GM06990 (cell line): Measurements from ENCODE around the gene SLC41A2.

ENCODE experiments used
- DNase-seq: peaks from one replicate; pipeline ENCODE4 v3.0.0-alpha.2; 2011; ENCODE audit not compliant: insufficient read length; ENCODE audit errors: extremely low read depth
- H3K27me3 ChIP-seq: replicated peaks from 2 replicates; pipeline ENCODE4 v1.6.0; 2011; ENCODE audit warnings: low read length; ENCODE audit not compliant: control insufficient read depth, insufficient read depth
- H3K36me3 ChIP-seq: 2 replicates; pipeline ENCODE4 v1.5.1; 2011; ENCODE audit warnings: low read length; ENCODE audit not compliant: control insufficient read depth, insufficient read depth
- H3K4me3 ChIP-seq: replicated peaks from 2 replicates; pipeline ENCODE4 v1.5.1; 2011; ENCODE audit warnings: low read depth, mild to moderate bottlenecking, control low read depth, low read length
- TF ChIP-seq, protein P1 (sequence below): IDR thresholded peaks from 2 replicates; pipeline ENCODE4 v1.5.1; 2011; ENCODE audit warnings: low read length, control low read depth, mild to moderate bottlenecking, inconsistent platforms; ENCODE audit not compliant: insufficient read depth, poor library complexity, severe bottlenecking

SLC41A2 gene

DNA sequence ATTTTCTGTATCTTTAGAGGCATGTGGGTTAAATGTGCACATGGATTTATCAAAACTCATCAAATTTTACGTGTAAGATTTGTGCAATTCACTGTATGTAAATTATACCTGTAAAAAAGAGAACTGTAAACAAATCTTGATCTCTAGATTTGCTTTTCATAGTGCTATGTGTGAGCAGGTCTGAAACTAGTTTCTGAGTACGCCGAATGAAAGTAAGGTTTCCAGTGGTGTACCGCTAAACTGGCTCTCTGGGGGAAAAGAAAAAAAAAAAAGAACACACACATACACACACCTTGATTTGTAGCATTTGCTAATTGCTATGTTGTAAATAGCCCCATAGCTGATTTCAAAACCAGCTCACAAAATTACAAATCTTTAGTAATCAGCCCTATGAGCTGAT, 8.6 kb upstream of the SLC41A2 start:
- Histone ChIP-seq H3K36me3 (no peaks in the 10 kb centered on the region), H3K27me3 (no peaks in the 10 kb centered on the region), H3K4me3 (no peak overlapping the region; the same call in 1 of the 2 replicates)
- TF ChIP-seq, protein P1, sequence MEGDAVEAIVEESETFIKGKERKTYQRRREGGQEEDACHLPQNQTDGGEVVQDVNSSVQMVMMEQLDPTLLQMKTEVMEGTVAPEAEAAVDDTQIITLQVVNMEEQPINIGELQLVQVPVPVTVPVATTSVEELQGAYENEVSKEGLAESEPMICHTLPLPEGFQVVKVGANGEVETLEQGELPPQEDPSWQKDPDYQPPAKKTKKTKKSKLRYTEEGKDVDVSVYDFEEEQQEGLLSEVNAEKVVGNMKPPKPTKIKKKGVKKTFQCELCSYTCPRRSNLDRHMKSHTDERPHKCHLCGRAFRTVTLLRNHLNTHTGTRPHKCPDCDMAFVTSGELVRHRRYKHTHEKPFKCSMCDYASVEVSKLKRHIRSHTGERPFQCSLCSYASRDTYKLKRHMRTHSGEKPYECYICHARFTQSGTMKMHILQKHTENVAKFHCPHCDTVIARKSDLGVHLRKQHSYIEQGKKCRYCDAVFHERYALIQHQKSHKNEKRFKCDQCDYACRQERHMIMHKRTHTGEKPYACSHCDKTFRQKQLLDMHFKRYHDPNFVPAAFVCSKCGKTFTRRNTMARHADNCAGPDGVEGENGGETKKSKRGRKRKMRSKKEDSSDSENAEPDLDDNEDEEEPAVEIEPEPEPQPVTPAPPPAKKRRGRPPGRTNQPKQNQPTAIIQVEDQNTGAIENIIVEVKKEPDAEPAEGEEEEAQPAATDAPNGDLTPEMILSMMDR, result no peak
- DNase-seq, result peak; percentile 43

DNA sequence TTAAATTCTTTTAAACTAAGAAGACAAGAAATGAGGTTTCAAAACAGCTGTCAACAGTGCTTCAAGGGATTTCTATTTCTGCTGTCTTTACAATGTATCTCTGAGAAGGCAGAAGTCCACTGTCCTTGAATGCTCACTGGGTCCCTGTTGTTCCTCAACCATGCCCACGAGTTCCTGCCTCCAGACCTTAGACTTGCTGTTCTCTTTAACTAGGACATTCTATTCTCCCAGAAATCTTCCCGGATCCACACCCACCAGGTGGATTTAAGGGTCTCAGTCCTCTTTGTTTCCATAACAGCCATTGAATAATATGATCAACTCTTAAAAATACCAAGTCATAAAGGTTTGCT, 6.7 kb upstream of the SLC41A2 start:
- H3K36me3 ChIP-seq, result no peaks in the 10 kb centered on the region
- no peak overlapping the region for H3K4me3 ChIP-seq
- DNase-seq, result no peak
- H3K27me3 ChIP-seq, result no peaks in the 10 kb centered on the region
- TF ChIP-seq, protein P1, result no peak

DNA sequence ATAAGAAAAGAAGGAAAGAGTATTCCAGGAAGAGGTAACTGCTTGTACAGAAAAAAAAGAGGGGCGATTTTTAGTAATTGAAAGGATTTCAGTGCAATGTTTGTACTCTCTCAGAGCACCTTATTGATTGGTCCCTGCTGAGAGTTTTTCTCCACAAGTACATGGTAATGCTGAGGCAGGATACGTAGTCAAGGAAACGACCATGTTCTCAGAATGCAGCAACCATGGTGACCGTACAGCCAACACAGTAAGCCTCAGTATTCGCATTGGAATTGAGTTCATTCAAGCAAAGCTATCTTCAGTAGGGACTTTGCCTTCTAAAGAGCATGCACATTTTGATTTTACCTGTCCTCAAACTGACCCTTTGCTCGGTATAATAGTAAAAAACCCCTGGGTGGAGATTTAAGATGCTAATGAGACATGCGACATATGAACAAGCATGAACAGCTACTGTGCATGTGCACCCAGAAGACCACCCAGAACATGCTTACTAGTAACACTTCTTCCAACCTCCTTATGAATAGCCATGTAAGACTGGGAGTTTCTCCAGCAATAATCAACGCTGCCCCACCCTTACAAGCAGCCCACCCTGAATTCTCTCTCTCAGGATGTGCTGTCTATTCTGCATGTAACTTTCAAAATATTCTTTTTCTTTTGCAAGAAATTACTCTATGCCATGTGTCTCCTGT, 6.2 kb upstream of the SLC41A2 start:
- Histone ChIP-seq H3K4me3 (no peak overlapping the region), H3K27me3 (no peaks in the 10 kb centered on the region), H3K36me3 (no peaks in the 10 kb centered on the region)
- TF ChIP-seq, protein P1, result no peak
- no peak for DNase-seq

DNA sequence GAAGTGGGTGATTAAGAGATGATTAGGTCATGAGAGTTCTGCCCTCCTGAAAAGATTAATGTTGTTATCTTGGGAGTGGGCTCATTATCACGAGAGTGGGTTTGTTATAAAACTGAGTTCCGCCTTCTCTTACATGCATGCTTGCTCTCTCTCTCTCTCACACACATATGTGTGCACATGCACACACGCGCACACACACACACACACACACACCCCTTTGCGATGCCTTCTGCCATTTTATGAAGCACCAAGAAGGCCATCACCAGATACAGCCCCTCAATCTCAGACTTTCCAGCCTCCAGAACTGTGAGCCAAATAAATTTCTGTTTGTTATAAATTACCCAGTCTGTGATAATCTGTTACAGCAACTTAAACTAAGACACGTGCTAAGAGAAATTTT, 5.7 kb upstream of the SLC41A2 start:
- no peaks in the 10 kb centered on the region for H3K36me3 ChIP-seq

DNA sequence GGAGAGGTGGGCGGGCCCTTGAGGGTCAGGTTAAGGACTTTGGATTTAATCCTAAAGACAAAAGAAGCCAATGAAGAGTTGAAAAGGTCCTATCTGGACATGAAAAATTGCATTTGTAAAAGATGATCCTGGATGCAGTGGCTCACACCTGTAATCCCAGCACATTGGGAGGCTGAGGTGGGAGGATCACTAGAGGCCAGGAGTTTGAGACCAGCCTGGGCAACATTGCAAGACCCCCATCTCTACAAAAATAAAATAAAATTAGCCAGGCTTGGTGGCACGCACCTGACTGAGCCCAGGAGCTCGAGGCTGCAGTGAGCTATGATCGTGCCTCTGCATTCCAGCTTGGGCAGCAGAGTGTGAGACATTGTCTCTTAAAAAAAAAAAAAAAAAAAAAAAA, 2.4 kb upstream of the SLC41A2 start:
- Histone ChIP-seq H3K4me3 (no peak overlapping the region), H3K27me3 (no peaks in the 10 kb centered on the region), H3K36me3 (no peaks in the 10 kb centered on the region)
- TF ChIP-seq, protein P1, result no peak
- DNase-seq, result no peak

More for the DNA sequence above, 5.7 kb upstream of the SLC41A2 start:
- DNase-seq, result no peak
- Histone ChIP-seq H3K4me3 (no peak overlapping the region), H3K27me3 (no peaks in the 10 kb centered on the region)
- TF ChIP-seq, protein P1, result no peak
